Adrenal gland (tissue), 19 donors: ENCODE measurements around the gene PRAMEF7. TPM values are rescaled to one million over a fixed set of nuclear protein-coding genes. Genes with fewer than 3 reads are reported as not detected.
"Not testable (repeated sequence)": the region's sequence is repeated elsewhere in the genome, so short reads cannot be mapped to it uniquely, and the experiment has no call there.

Source experiments
- DNase-seq, 7 donors: peaks; one replicate each; pipeline ENCODE4 v3.0.0-alpha.2; 2019 to 2020
- H3K27ac ChIP-seq, 5 donors: fragments of 200-600 bp; sonication (generic) in 4 of 5; 1 replicate in 3 of 5; 2 replicates in 2 of 5; pipeline versions ENCODE4 v1.5.1 to v1.8.0; 2016 to 2020; ENCODE audit warnings: mild to moderate bottlenecking in 1 of 5
- H3K27me3 ChIP-seq: fragments of 200-600 bp; 2 replicates; pipeline ENCODE4 v1.8.0; 2021
- H3K36me3 ChIP-seq, 2 donors: fragments of 200-600 bp; replicated peaks in 1 of 2; 1 replicate in 1 of 2; 2 replicates in 1 of 2; pipeline versions ENCODE4 v1.5.1 to v1.8.0; 2018 to 2022
- H3K4me1 ChIP-seq, 2 donors: fragments of 200-600 bp; replicated peaks in 1 of 2; 1 replicate in 1 of 2; 2 replicates in 1 of 2; pipeline versions ENCODE4 v1.5.1 to v1.8.0; 2018 to 2021
- H3K4me3 ChIP-seq, 4 donors: fragments of 200-600 bp; sonication (generic) in 3 of 4; one replicate each; pipeline ENCODE4 v1.5.1; 2016 to 2018
- H3K9me3 ChIP-seq, 3 donors: fragments of 200-600 bp; sonication (generic) in 1 of 3; replicated peaks in 1 of 3; 1 replicate in 2 of 3; 2 replicates in 1 of 3; pipeline versions ENCODE4 v1.5.1 to v1.8.0; 2016 to 2021
- WGBS, 4 donors: extraction: QIAGEN DNeasy Blood & Tissue Kit in 2 of 4; methylation state at CpG; one replicate each; pipeline versions ENCODE4 v1.1.5 to v1.1.7; 2013 to 2017; 5-methylcytosine and 5-hydroxymethylcytosine counted together
- intact Hi-C, 2 donors: fragments of 100-400 bp; cut with DNase I; formaldehyde crosslinking; loops; one replicate each; pipeline versions ENCODE4 v1.14.1 to v1.15.0; 2022 to 2023
- long read RNA-seq, 10 donors: library from polyadenylated mRNA in 3 of 10; unstranded in 2 of 10; stranded (forward) in 1 of 10; transcript quantifications; one replicate each; pipeline ENCODE4 v2.0.0 and lab custom pipeline, GENCODE V29; 2021 to 2026
- polyA plus RNA-seq, 3 donors: library from polyadenylated mRNA; stranded (reverse); fragments of 200-250 nt in 2 of 3; fragments of 350-450 nt in 1 of 3; fragmentation: Illumina TruSeq in 1 of 3; extraction: RNeasy Lipid Tissue Mini Kit (QIAGEN cat#74804) in 1 of 3; gene quantifications; one replicate each; pipeline ENCODE4 v1.2.3, GENCODE V29; 2013 to 2014
- total RNA-seq, 9 donors: library from RNA; depleted of rRNA in 4 of 9; stranded (reverse); fragments of >200 nt in 4 of 9; fragments of 120-200 nt in 1 of 9; fragmentation: NEBNext Ultra II Directional in 1 of 9; extraction: Animal tissue kit (Norgen Biotek cat#: 25700) in 1 of 9; gene quantifications; one replicate each; pipeline versions ENCODE4 v1.1.0 to v1.2.4, GENCODE V29; 2013 to 2023
- donor health status: healthy with polysubstance abuse.
- donor health status: Bipolar disorder and iron deficiency.
- donor health status: DM: yes; HTN: yes; CAD: no.
- donor health status: DM: no; HTN: no; CAD: no.
- donor health status: DM: no; HTN: no; CAD: no.
- donor health status: DM: yes; HTN: yes; CAD: no.

PRAMEF7 gene
- total RNA-seq: not detected
- polyA plus RNA-seq: not detected
- long read RNA-seq, donor 1: 0 reads
- long read RNA-seq, donor 2: 0 reads
- long read RNA-seq, donor 3: 0 reads
- long read RNA-seq, donor 4: 0 reads
- long read RNA-seq, donor 5: 0 reads
- long read RNA-seq, donor 6: 0 reads
- long read RNA-seq, donor 7: 0 reads
- long read RNA-seq, donor 8: 0 reads
- long read RNA-seq, donor 9: 0 reads
- long read RNA-seq, donor 10: 0 reads

DNA sequence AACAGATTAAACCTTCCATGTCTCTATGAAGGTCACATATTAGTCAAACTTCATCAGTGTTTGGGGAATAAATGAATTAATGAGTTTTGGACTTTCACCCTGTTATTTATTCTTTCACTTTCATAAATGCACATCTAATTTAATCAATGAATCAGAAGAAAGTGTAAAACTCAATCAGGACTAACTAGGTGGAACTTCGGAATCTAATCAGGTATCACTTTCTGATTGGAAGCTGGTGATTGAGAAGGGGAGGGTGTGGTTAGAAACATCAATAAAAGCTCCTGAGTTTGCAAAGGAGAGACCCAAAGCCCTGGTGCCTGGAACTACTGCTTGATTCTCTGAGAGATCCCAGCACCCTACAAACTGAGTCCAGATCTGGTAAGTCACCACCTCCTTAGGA, at the start of gene PRAMEF7:
PRAMEF7 (plus strand) TSS at position 301 of the 400 bp plus-strand sequence. CDS start 1,083 bp downstream, outside the sequence.
- no CpG with 5 or more reads among the region's 1 CpG for WGBS, 4 donors

DNA sequence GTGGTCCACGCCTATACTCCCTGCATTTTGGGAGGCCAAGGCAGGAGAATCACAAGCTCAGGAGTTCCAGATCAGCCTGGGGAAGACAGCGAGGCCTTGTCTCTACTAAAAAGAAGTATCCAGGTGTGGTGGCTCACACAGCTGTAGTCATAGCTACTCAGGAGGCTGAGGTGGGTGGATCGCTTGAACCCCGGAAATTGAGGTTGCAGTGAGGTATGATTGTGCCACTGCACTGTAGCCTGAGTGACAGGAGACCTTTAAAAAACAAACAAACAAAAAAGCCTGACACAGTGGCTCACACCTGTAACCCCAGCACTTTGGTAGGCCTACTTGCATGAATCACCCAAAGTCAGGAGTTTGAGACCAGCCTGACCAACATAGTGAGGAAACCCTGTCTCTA, 38.0 kb upstream of the PRAMEF7 start:
- H3K4me3 ChIP-seq, intact Hi-C loops, DNase-seq, H3K27me3 ChIP-seq, H3K9me3 ChIP-seq, H3K27ac ChIP-seq, H3K36me3 ChIP-seq, H3K4me1 ChIP-seq: not testable (repeated sequence)
- 80 to 89% (median 86%) methylated on average over 2 to 3 of the region's 4 CpGs for WGBS, 4 donors

More for the DNA sequence above, at the start of gene PRAMEF7:
- H3K4me3 ChIP-seq, H3K27ac ChIP-seq, H3K36me3 ChIP-seq, H3K27me3 ChIP-seq, intact Hi-C loops, H3K9me3 ChIP-seq, H3K4me1 ChIP-seq, DNase-seq: not testable (repeated sequence)

DNA sequence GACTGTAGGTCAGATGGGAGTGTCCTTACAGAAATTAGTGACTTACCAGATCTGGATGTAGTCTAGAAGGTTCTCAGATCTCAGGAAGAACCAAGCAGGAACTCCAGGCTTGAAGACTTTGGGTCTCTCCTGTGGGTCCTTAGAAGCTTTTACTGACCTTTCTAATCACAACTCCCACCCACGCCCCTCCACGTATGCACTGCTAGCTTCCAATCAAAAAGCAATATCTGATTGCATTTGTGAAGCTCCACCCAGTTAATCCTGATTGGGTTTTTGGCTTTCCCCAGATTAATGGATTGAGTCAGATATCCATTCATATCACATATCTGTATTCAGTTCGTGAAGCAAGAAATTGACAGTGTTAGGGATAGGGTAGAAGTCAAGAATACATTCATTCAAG, 30.3 kb upstream of the PRAMEF7 start, which contains the start of gene PRAMEF4:
PRAMEF4 (minus strand) TSS at position 101 of the 400 bp plus-strand sequence. CDS start 2,807 bp downstream, outside the sequence.
- DNase-seq, H3K27me3 ChIP-seq, H3K4me3 ChIP-seq, intact Hi-C loops, H3K27ac ChIP-seq, H3K9me3 ChIP-seq, H3K4me1 ChIP-seq, H3K36me3 ChIP-seq: not testable (repeated sequence)
- 61 to 77% (median 67%) methylated on average over 2 to 3 of the region's 3 CpGs for WGBS, 4 donors

DNA sequence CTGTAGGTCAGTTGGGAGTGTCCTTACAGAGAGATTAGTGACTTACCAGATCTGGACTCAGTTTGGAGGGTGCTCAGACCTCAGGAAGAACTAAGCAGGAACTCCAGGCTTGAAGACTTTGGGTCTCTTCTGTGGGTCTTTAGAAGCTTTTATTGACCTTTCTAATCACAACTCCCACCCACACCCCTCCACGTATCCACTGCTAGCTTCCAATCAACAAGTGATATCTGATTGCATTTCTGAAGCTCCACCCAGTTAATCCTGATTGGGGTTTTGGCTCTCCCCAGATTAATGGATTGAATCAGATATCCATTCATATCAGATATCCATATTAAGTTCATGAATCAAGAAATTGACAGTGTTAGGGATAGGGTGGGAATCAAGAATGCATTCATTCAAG, 18.2 kb upstream of the PRAMEF7 start, which contains the start of gene PRAMEF10:
PRAMEF10 (minus strand) TSS at position 101 of the 400 bp plus-strand sequence. CDS start 2,423 bp downstream, outside the sequence.
- H3K27me3 ChIP-seq, H3K36me3 ChIP-seq, H3K4me1 ChIP-seq, intact Hi-C loops, H3K9me3 ChIP-seq, H3K4me3 ChIP-seq, DNase-seq, H3K27ac ChIP-seq: not testable (repeated sequence)
- no CpG with 5 or more reads among the region's 1 CpG for WGBS, 4 donors

DNA sequence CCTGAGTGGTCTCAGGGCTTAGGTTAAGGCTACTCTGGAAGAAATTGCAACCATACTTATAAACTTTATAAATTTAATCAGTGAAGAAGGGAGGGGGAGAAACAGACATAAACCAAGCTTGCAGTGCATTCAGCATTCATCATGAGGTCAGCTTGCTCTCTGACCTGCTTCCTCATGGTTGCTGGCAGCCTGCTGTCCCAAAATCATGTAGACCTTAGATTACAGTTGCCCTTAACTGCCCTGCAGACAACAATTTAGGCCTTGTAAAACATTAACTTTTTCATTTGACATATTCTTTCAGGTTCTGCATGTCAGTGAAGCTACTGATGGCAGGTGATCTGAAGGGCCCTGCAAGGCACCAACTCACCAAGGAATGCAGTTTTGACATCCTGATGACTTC, 17.2 kb upstream of the PRAMEF7 start:
- intact Hi-C loops, H3K27me3 ChIP-seq, H3K9me3 ChIP-seq, DNase-seq, H3K36me3 ChIP-seq, H3K4me1 ChIP-seq, H3K4me3 ChIP-seq, H3K27ac ChIP-seq: not testable (repeated sequence)

DNA sequence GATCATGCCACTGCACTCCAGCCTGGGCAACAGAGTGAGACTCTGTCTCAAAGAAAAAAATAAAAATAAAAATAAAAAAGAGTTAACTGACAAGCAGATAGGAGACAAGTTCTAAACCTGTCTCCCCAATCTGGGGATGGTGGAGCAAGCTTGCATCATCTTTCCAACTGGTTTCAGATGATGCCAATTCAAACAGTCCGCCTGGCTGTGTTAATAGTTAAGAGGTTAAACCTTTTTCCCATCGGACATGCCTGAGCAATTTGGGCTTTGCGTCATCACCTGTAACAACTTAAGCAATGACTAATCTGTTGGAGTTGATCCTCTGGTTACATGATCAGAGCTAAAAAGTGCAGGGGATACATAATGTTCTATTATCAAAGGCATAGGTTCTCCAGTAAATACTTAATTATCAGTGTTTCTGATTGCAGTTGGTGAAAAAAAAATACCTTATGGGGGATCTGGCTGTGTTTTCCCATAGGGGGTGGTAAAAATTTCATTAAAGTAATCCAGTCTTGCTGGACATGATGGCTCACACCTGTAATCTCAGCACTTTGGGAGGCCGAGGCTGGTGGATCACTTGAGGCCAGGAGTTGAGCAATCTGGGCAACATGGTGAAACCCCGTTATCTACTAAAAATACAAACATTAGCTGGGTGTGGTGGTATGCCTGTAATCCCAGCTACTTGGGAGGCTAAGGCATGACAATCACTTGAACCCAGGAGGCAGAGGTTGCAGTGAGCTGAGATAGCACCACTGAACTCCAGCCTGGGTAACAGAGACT, 12.4 kb upstream of the PRAMEF7 start:
- H3K36me3 ChIP-seq, intact Hi-C loops, H3K4me1 ChIP-seq, H3K9me3 ChIP-seq, DNase-seq, H3K27ac ChIP-seq, H3K27me3 ChIP-seq, H3K4me3 ChIP-seq: not testable (repeated sequence)
- whole genome bisulfite sequencing, 4 donors: 66 to 80% methylated on average over 3 to 4 of the region's 5 CpGs; no CpG with 5 or more reads in 2 of the 4 donors

DNA sequence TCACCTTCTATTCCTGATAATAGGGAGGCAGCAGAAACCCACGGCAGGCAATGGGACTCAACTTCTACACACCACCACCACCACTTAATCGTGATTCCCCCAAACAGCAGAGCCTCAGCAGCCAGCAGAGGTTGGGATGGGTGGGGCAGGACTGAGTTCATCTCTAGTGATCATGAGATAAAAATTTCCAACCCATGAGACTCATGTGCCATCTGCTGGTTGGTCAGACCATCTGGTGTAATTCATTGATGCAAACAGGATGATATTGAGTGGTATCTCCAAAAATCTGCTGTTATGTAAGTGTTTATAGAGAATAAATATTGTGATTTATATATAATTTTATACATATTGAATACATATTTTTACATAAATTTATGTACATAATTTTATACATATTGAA, 5.3 kb downstream of the PRAMEF7 start:
- intact Hi-C loops, H3K27ac ChIP-seq, H3K36me3 ChIP-seq, H3K9me3 ChIP-seq, H3K27me3 ChIP-seq, H3K4me1 ChIP-seq, H3K4me3 ChIP-seq, DNase-seq: not testable (repeated sequence)
- 58 to 76% (median 67%) methylated on average over 2 of the region's 2 CpGs; no CpG with 5 or more reads in 1 of the 4 donors for WGBS, 4 donors

DNA sequence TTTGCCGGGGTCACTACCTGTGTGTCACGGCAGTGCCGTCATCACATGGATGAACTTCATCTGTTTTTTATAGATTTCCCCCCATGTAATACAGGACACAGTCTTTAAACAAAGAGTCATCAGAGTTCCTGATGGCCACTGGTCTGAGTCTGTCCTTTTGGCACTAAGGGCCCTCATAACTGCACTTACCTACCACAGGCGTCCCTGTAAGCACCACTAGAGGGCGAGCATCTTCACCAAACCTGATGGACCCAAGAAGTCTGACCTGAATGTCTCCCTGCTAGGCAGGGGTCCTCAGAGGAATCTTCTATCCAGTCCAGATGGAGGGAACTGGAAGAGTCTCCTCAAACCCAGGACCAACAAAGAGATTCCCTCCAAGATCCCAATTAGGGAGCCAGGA, 8.0 kb downstream of the PRAMEF7 start:
- intact Hi-C loops, H3K4me3 ChIP-seq: not testable (repeated sequence)
- WGBS, 4 donors: 9 to 40% (median 36%) methylated on average over 1 to 3 of the region's 5 CpGs; no CpG with 5 or more reads in 1 of the 4 donors

DNA sequence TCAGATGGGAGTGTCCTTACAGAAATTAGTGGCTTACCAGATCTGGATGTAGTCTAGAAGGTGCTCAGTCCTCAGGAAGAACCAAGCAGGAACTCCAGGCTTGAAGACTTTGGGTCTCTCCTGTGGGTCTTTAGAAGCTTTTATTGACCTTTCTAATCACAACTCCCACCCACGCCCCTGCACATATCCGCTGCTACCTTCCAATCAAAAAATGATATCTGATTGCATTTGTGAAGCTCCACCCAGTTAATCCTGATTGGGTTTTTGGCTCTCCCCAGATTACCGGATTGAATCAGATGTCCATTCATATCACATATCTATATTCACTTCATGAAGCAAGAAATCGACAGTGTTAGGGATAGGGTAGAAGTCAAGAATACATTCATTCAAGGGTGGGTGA, 31.1 kb downstream of the PRAMEF7 start, which contains the start of gene PRAMEF6:
PRAMEF6 (minus strand) TSS at position 101 of the 400 bp plus-strand sequence. CDS start 5,062 bp downstream, outside the sequence.
- H3K36me3 ChIP-seq, DNase-seq, H3K4me3 ChIP-seq, H3K27ac ChIP-seq, H3K4me1 ChIP-seq, H3K27me3 ChIP-seq, H3K9me3 ChIP-seq, intact Hi-C loops: not testable (repeated sequence)
- 83 to 94% (median 88%) methylated on average over 2 to 3 of the region's 4 CpGs for WGBS, 4 donors

More for the DNA sequence above, 8.0 kb downstream of the PRAMEF7 start:
- H3K4me1 ChIP-seq, H3K36me3 ChIP-seq, DNase-seq, H3K9me3 ChIP-seq, H3K27me3 ChIP-seq, H3K27ac ChIP-seq: not testable (repeated sequence)
